Aorta (tissue), 5 donors: ENCODE results near the gene KRCC1. TPM values are rescaled to one million over a fixed set of nuclear protein-coding genes. Genes with fewer than 3 reads are reported as not detected.
"Not testable (repeated sequence)": the region's sequence is repeated elsewhere in the genome, so short reads cannot be mapped to it uniquely, and the experiment has no call there.

Experiments used
- ATAC-seq: fragments of 200-7000 bp; cut with Tn5 transposase; one replicate; pipeline ENCODE4 v1.9.1; 2022; ENCODE audit warnings: moderate library complexity; ENCODE audit not compliant: low FRiP score
- DNase-seq, 2 donors: peaks; one replicate each; pipeline ENCODE4 v3.0.0-alpha.2; 2020
- H3K27ac ChIP-seq, 2 donors: one replicate each; pipeline ENCODE4 v1.5.1; 2013; ENCODE audit warnings: low read length in 2 of 2, mild to moderate bottlenecking in 2 of 2, moderate library complexity in 2 of 2, control low read depth in 1 of 2, inconsistent platforms in 1 of 2, low read depth in 1 of 2
- H3K27me3 ChIP-seq, 2 donors: one replicate each; pipeline ENCODE4 v1.6.1; 2013; ENCODE audit warnings: control low read depth in 1 of 2, low read length in 1 of 2, mild to moderate bottlenecking in 1 of 2, moderate library complexity in 1 of 2; ENCODE audit not compliant: insufficient read depth in 2 of 2, control insufficient read depth in 1 of 2
- H3K36me3 ChIP-seq, 2 donors: one replicate each; pipeline ENCODE4 v1.6.1; 2013; ENCODE audit warnings: control low read depth in 1 of 2, low read length in 1 of 2, mild to moderate bottlenecking in 1 of 2; ENCODE audit not compliant: insufficient read depth in 2 of 2, control insufficient read depth in 1 of 2
- H3K4me1 ChIP-seq, 2 donors: one replicate each; pipeline ENCODE4 v1.6.1; 2013; ENCODE audit warnings: low read length in 2 of 2, control low read depth in 1 of 2, mild to moderate bottlenecking in 1 of 2, moderate library complexity in 1 of 2; ENCODE audit not compliant: insufficient read depth in 2 of 2, control insufficient read depth in 1 of 2
- H3K4me3 ChIP-seq, 2 donors: one replicate each; pipeline ENCODE4 v1.5.1; 2013; ENCODE audit warnings: low read length in 2 of 2, control low read depth in 1 of 2, mild to moderate bottlenecking in 1 of 2
- H3K9me3 ChIP-seq: one replicate; pipeline ENCODE4 v1.6.1; 2013; ENCODE audit warnings: mild to moderate bottlenecking, low read length; ENCODE audit not compliant: control insufficient read depth
- WGBS, 2 donors: extraction: QIAGEN DNeasy Blood & Tissue Kit; methylation state at CpG; one replicate each; pipeline ENCODE4 v1.1.7; 2013; 5-methylcytosine and 5-hydroxymethylcytosine counted together
- intact Hi-C, 2 donors: fragments of 100-400 bp; cut with DNase I; formaldehyde crosslinking; loops; one replicate each; pipeline versions ENCODE4 v1.14.2 to v1.15.0; 2022
- microRNA-seq, 2 donors: library from miRNA; unstranded; fragments of <30 nt; microRNA quantifications; one replicate each; pipeline ENCODE4 v1.2.0, GENCODE V29; 2020
- polyA plus RNA-seq, 2 donors: library from polyadenylated mRNA; stranded (reverse); fragments of 200-250 nt; gene quantifications; one replicate each; pipeline ENCODE4 v1.2.3, GENCODE V29; 2013
- total RNA-seq, 2 donors: library from RNA; stranded (reverse); fragmentation: NEBNext Ultra II Directional; extraction: Animal tissue kit (Norgen Biotek cat#: 25700); gene quantifications; one replicate each; pipeline ENCODE4 v1.2.1, GENCODE V29; 2021
- donor health status: healthy with polysubstance abuse.
- donor health status: Bipolar disorder and iron deficiency.
- donor health status: DM: no; HTN: no; CAD: no.
- donor health status: DM: no; HTN: no; CAD: no.
- donor health status: DM: yes; HTN: yes; CAD: no.

The KRCC1 gene
- total and polyA plus RNA-seq, 4 donors = 16.0 to 35.6 (median 24.6) TPM

GRCh38 chr2:87987473-87987872 lies 68.1 kb downstream of the KRCC1 start:
- DNase-seq, H3K9me3 ChIP-seq, H3K27me3 ChIP-seq, H3K4me3 ChIP-seq, intact Hi-C loops, H3K36me3 ChIP-seq, H3K27ac ChIP-seq, ATAC-seq, H3K4me1 ChIP-seq: not testable (repeated sequence)
- WGBS, 2 donors = no CpG with 5 or more reads among the region's 1 CpG

GRCh38 chr2:87985902-87986301 lies 69.7 kb downstream of the KRCC1 start:
- H3K27me3 ChIP-seq, H3K4me1 ChIP-seq, H3K4me3 ChIP-seq, H3K9me3 ChIP-seq, H3K27ac ChIP-seq, ATAC-seq, DNase-seq, intact Hi-C loops, H3K36me3 ChIP-seq: not testable (repeated sequence)
- WGBS, 2 donors = 75 to 97% methylated on average over 4 to 5 of the region's 5 CpGs

- DNase-seq, H3K4me1 ChIP-seq, H3K4me3 ChIP-seq, H3K27ac ChIP-seq, H3K27me3 ChIP-seq, intact Hi-C loops, H3K9me3 ChIP-seq, H3K36me3 ChIP-seq, ATAC-seq: not testable (repeated sequence)
- no CpG with 5 or more reads among the region's 3 CpGs for WGBS, 2 donors
Observed at GRCh38 chr2:87981182-87981581, 74.4 kb downstream of the KRCC1 start.

Small RNA genes within 50 kb of the gene (microRNA-seq; reads per million reads assigned to microRNA genes)
- gene MIR4780 = 0 reads per million in 2 donors

Other genes with a start within 250 kb of the KRCC1 start
- 10 to 100 TPM in 1 of 2 donors, 1 to 10 TPM in 1; 9.1 to 11.3 TPM for gene RGPD2, start 230.0 kb downstream of the KRCC1 start, total RNA-seq
- 1 to 10 TPM in 1 of 2 donors, under 1 TPM in 1; 0.75 to 4.5 TPM for gene RGPD2, start 230.0 kb downstream of the KRCC1 start, polyA plus RNA-seq
- gene RNU2-63P, start 39.2 kb downstream of the KRCC1 start, total RNA-seq = 1 to 10 TPM in 1 of 2 donors, not detected in 1; 3.3 TPM
- not detected for gene RNU2-63P, start 39.2 kb downstream of the KRCC1 start, polyA plus RNA-seq
- not detected for gene SMYD1, start 12.0 kb upstream of the KRCC1 start, total RNA-seq
- gene SMYD1, start 12.0 kb upstream of the KRCC1 start, polyA plus RNA-seq = under 1 TPM in 1 of 2 donors, not detected in 1; under 0.01 TPM
- not detected for gene FABP1, start 72.3 kb upstream of the KRCC1 start, total RNA-seq
- 1,000 to 10,000 TPM in 1 of 2 donors, 10 to 100 TPM in 1; 18.8 to 2,211 TPM for gene FABP1, start 72.3 kb upstream of the KRCC1 start, polyA plus RNA-seq
- gene THNSL2, start 114.6 kb upstream of the KRCC1 start, total RNA-seq = 10 to 100 TPM in 1 of 2 donors, 1 to 10 TPM in 1; 4.8 to 15.9 TPM
- gene THNSL2, start 114.6 kb upstream of the KRCC1 start, polyA plus RNA-seq = 10 to 100 TPM in 1 of 2 donors, 1 to 10 TPM in 1; 8.6 to 22.5 TPM